ENCODE results near the gene TMIGD1.

The TMIGD1 gene

GRCh38 chr17:30326809-30327208, 7.0 kb downstream of the TMIGD1 start:
- no peak for DNase-seq (ENCODE audit: low spot score)

DNA sequence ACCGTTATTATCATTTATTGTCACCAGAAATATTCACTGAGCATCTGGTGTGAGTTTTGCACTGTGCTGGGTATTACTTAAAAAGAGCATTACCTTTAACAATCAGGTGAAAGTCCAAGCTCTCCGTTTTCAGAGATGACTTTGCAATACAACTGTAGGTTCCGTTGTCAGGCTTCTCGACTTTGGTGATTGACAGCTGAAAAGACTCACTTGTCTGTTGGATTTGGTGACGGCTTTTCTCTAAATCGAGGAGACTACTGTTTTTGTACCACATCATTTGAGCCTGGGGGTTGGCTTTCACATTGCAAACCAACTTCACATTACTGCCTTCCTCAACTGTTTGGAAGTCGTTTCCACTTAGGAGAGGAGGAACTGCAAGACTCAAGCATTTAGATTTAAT, 9.1 kb downstream of the TMIGD1 start:
- DNase-seq (ENCODE audit: low spot score) = no peak

- peak; percentile 40 for DNase-seq (ENCODE audit: low spot score)
Observed at GRCh38 chr17:30323895-30324319, 9.9 kb downstream of the TMIGD1 start.

GRCh38 chr17:30323262-30323894, 10.5 kb downstream of the TMIGD1 start:
- peak; percentile 70 for DNase-seq (ENCODE audit: low spot score)

- no peak for DNase-seq (ENCODE audit: low spot score)
Observed at GRCh38 chr17:30321314-30321713, 12.5 kb downstream of the TMIGD1 start.

DNA sequence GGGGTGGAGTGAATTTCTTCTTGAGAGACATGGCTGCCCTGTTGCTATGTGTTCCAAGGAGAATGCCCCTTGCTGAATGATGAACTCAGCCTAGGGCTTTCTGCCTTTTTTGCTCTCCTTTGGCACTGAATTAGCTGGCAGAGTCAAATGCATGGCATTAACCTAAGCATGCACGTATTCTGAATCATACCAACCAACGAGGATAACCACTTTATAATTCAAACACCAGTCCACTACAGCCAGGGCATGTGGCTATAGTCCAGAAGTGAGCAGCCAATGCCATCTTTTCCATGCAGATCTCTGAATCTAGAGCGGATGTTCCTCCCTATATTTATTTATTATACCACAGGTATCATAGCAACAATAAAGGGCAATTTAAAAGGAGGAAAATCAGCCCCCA, 15.7 kb downstream of the TMIGD1 start:
- no peak for DNase-seq (ENCODE audit: low spot score)

DNA sequence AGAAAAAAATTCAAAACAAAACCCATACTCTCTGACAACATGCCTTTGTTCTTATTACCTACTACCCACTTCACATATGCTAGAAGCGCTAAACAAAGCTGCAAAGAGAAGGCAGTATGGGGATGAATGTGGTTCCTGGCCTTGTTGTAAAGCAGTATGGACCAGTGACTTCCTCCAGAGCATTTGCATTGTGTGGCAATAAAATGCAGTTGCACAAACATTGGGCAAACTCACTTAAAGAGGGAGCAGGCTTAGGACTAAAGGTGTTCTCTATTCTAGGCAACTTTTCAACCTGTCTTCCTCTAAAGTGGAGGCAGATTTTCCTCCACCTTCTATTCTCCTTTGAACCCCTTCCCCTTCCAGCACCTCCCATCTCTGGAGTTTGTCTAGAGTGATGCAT, 17.1 kb downstream of the TMIGD1 start:
- DNase-seq (ENCODE audit: low spot score) = no peak

- DNase-seq (ENCODE audit: low spot score) = no peak
Observed at GRCh38 chr17:30315106-30315505, 18.8 kb downstream of the TMIGD1 start.

DNA sequence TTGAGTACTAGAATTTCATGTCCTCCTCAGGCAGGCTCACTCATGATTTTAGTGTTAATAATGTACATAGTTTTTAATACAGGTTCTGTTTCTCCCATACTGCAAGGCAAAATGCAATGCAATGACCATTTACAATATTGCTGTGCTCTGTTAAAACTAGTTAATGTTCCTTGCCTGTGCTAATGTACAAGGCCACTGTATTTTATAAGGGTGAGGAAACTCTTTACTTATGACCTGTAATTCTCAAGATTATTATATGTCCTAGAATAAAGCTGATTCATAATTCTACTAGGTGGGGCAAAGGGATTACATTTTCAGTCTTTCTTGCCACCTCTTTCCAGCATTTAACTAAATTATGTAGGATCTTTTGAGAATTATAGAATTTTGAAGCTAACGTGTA, 19.4 kb downstream of the TMIGD1 start:
- DNase-seq (ENCODE audit: low spot score) = no peak

DNA sequence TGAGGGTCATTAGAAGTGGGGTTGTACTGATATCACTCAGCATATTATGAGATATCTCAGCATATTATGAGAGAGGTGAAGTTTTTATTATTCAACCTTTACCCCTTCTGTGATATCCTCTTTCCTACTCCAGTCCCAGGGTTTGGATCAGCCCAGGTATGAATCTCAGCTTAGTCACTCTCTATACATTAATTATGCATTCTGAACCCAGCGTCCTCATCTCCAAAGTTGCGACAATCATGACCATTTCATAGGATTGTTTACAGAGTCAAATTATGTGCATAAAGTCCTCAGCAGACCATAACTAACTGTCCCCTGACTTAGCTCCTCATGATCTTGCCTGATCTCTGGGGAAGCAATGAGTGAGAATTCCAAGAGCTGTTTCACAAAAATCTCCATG, 21.6 kb downstream of the TMIGD1 start:
- DNase-seq (ENCODE audit: low spot score) = no peak

- no peak for DNase-seq (ENCODE audit: low spot score)
Observed at GRCh38 chr17:30310562-30310961, 23.3 kb downstream of the TMIGD1 start.

GRCh38 chr17:30309591-30309990, 24.3 kb downstream of the TMIGD1 start:
- DNase-seq (ENCODE audit: low spot score) = no peak

DNA sequence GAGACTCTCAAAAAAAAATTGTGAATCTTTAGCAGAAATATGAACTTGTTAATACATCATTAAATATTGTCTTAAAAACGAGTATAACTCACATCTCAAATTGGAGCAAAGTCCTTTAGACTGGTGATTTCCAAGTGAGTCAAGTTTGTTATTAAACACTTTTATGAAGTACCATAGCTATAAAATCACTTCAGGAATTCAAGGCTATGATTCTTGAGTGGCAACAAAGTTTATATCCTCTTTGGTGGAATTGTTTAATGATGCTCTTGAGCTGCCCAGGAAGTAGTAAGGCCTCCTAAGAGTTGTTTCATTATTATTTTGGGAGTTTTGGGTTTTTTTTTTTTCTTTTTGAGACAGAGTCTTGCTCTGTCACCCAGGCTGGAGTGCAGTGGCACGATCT, 25.5 kb downstream of the TMIGD1 start:
- no peak for DNase-seq (ENCODE audit: low spot score)

- no peak for DNase-seq (ENCODE audit: low spot score)
Observed at GRCh38 chr17:30304778-30305177, 29.1 kb downstream of the TMIGD1 start.

GRCh38 chr17:30302241-30302640, 31.6 kb downstream of the TMIGD1 start:
- DNase-seq (ENCODE audit: low spot score) = no peak

- no peak for DNase-seq (ENCODE audit: low spot score)
Observed at GRCh38 chr17:30300818-30301217, 33.0 kb downstream of the TMIGD1 start.

DNA sequence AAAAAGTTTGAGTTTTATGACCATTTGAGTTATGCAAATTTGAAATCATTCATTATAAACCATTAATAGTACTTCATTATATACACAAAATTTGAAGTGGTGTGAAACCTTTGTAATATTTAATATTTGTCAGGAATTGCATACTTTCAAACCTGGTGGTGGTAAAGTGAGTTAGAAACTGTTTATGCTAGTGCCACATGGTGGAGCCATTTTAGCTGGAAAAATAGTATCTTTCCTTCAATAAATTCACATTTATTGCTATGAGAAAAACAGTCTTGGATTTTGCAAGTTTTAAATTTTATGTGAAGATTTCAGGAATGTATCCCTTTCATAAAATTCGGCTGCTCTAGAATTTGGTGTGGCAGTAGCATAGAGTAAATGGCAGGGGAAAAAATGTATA, 34.9 kb downstream of the TMIGD1 start:
- no peak for DNase-seq (ENCODE audit: low spot score)

GRCh38 chr17:30297715-30298114, 36.1 kb downstream of the TMIGD1 start:
- no peak for DNase-seq (ENCODE audit: low spot score)

DNA sequence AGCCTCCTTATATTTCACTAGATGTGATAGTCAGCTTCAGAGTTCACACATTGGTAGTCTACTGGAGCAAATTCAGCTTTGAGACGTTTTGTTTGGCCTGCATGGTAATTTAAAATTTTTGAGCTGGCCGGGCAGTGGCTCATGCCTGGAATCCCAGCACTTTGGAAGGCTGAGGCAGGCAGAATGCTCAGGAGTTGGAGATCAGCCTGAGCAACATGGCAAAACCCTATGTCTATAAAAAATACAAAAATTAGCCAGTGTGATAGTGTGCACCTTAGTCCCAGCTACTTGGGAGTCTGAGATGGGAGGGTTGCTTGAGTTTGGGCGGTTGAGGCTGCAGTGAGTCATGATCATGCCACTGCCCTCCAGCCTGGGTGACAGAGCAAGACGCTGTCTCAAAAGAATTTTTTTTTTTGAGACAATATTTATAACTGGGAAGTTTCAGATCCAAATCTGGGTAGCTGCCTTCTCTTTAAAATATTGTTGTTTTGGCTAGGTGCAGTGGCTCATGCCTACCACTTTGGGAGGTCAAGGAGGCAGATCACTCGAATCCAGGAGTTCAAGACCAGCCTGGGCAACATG, 37.3 kb downstream of the TMIGD1 start:
- no peak for DNase-seq (ENCODE audit: low spot score)

GRCh38 chr17:30292286-30292858, 41.5 kb downstream of the TMIGD1 start:
- DNase-seq (ENCODE audit: low spot score) = no peak

GRCh38 chr17:30291543-30292285, 42.1 kb downstream of the TMIGD1 start, which contains the start of gene BLMH:
Gene BLMH, minus strand, starts transcription at chr17:30291944. Its CDS starts 125 bp downstream, at chr17:30291819.
- DNase-seq (ENCODE audit: low spot score) = peak; percentile 73

- peak; percentile 21 for DNase-seq (ENCODE audit: low spot score)
Observed at GRCh38 chr17:30290696-30291542, 42.9 kb downstream of the TMIGD1 start.
